GOT3 (cell line): Measurements from ENCODE around the gene GALNT9.
"Not testable (repeated sequence)": the region's sequence is repeated elsewhere in the genome, so short reads cannot be mapped to it uniquely, and the experiment has no call there.

Experiments used
- DNase-seq: peaks from one replicate; lab custom pipeline; 2025; ENCODE audit warnings: mixed read lengths; lab: John Stamatoyannopoulos, UW

The GALNT9 gene

GRCh38 chr12:132155771-132156572 lies 173.4 kb downstream of the GALNT9 start:
- DNase-seq, result no peak

GRCh38 chr12:132154941-132155770 lies 174.2 kb downstream of the GALNT9 start:
- no peak for DNase-seq

GRCh38 chr12:132154341-132154761 lies 175.0 kb downstream of the GALNT9 start:
- DNase-seq, result no peak

- no peak for DNase-seq
These were observed 175.7 kb downstream of the GALNT9 start for GRCh38 chr12:132153501-132154340.

GRCh38 chr12:132152953-132153352 lies 176.4 kb downstream of the GALNT9 start:
- no peak for DNase-seq

GRCh38 chr12:132152411-132152821 lies 177.0 kb downstream of the GALNT9 start:
- no peak for DNase-seq

GRCh38 chr12:132151766-132152410 lies 177.5 kb downstream of the GALNT9 start:
- no peak for DNase-seq

GRCh38 chr12:132151145-132151765 lies 178.1 kb downstream of the GALNT9 start:
- DNase-seq, result no peak

GRCh38 chr12:132150780-132151144 lies 178.6 kb downstream of the GALNT9 start:
- DNase-seq, result no peak

GRCh38 chr12:132149526-132149925 lies 179.9 kb downstream of the GALNT9 start:
- not testable (repeated sequence) for DNase-seq

GRCh38 chr12:132148368-132149045 lies 180.9 kb downstream of the GALNT9 start:
- no peak for DNase-seq

GRCh38 chr12:132147423-132148367 lies 181.7 kb downstream of the GALNT9 start:
- DNase-seq, result no peak

GRCh38 chr12:132146772-132147422 lies 182.5 kb downstream of the GALNT9 start:
- DNase-seq, result no peak
